Measurements from ENCODE around the gene SH3RF3. TPM values are rescaled to one million over a fixed set of nuclear protein-coding genes. Genes with fewer than 3 reads are reported as not detected.

Gene SH3RF3
- polyA plus RNA-seq, 3 donors from 2014 or later, result not detected

DNA sequence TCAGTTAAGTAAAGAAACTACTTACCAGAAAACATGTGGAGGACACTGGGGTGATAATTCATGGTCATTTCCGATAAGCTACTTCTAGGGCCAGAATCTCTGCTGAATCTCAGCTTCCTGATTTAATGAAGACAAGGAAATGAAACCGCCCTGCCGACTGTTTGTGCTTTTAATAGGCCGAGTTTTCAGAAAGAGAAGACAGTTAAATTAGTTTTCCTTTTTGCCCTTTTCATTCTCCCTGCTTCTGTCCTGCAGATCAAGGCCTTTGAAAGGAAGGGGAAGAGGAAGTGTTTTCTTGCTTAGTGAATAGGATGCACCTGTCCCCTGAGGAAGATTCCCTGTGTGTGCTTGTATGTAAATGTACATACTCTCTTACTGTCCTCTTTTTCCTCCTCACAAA is 126.6 kb downstream of the SH3RF3 start:
- peaks cover 0 to 7% (median 5%) of the 10 kb centered on the region in 3 donors for H3K27me3 Mint-ChIP-seq (ENCODE audit: low read depth in 3 of 3)
- H3K9me3 Mint-ChIP-seq, result no peaks in the 10 kb centered on the region
- H3K4me1 Mint-ChIP-seq, result no peaks in the 10 kb centered on the region
- H3K36me3 Mint-ChIP-seq, result no peaks in the 10 kb centered on the region
- H3K27ac Mint-ChIP-seq, result no peak overlapping the region
- DNase-seq, result no peak
- no peak overlapping the region for H3K4me3 Mint-ChIP-seq

DNA sequence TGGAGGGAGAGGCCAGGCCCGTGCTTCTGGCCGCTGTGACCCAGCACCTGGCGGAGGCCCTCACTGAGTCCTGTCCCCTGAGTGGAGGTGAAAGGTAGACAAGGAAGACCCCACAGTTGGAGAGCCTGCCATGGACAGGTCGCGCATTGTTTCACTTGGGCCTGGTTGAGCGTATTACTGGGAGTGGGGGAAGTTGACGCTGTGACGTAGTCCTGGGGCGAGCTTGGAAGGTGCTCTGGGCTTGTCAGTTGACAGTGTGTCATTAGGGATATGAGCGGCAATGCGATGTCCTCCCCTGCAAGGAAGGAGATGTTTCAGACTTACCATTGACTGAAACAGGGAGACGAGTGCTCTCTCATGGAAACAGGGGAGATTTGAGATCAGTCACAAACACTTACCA is 127.1 kb downstream of the SH3RF3 start:
- no peaks in the 10 kb centered on the region for H3K36me3 Mint-ChIP-seq
- H3K4me3 Mint-ChIP-seq, result no peak overlapping the region

DNA sequence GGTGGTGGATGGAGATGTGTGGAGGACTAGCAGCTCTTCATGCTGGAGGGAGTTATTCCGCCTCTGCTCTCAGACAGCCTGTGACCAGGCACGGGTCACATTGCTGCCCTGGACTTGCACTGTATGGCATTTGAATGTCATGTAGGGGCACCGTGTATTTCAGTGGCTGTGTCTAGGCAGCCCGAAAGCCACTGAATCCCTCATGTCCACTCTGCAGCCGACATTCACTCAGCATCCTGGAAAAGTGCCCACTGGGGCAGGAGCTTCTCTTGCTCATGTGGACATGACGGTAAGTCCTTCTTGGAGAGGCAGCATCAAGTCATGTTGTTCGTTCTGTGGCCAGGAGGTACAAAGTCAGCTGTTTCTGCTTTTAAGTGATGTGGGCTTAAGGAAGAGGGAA is 127.9 kb downstream of the SH3RF3 start:
- Mint-ChIP-seq H3K27ac (no peak overlapping the region), H3K4me3 (no peak overlapping the region), H3K36me3 (no peaks in the 10 kb centered on the region), H3K9me3 (no peaks in the 10 kb centered on the region), H3K27me3 (ENCODE audit: low read depth in 3 of 3) (peaks cover 0 to 7% (median 5%) of the 10 kb centered on the region in 3 donors), H3K4me1 (peaks cover 0 to 3% of the 10 kb centered on the region in 2 donors)
- no peak for DNase-seq

More for the DNA sequence above, 127.1 kb downstream of the SH3RF3 start:
- H3K9me3 Mint-ChIP-seq, result no peaks in the 10 kb centered on the region
- H3K27ac Mint-ChIP-seq, result no peak overlapping the region
- no peaks in the 10 kb centered on the region for H3K4me1 Mint-ChIP-seq
- no peak for DNase-seq
- peaks cover 0 to 7% (median 5%) of the 10 kb centered on the region in 3 donors for H3K27me3 Mint-ChIP-seq (ENCODE audit: low read depth in 3 of 3)

DNA sequence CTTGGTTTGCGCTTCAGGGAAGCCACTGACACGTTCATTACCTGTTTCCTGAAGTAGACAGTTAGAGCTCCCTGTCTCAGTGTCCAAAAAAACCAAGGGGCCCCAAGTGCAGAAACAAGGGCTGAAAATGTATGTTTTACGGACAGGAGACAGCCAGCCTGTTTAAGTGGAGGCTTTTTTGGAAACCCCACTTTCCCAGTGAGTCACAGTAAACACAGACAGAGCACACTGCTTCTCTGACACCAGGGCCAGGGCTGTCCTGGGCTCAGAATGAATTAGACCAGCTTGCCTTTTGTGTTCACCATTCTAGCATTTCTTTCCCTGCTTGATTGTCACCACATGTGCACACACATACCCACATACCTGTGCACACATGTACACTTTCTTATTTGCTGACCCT is 128.6 kb downstream of the SH3RF3 start:
- Mint-ChIP-seq H3K4me3 (no peak overlapping the region), H3K9me3 (no peaks in the 10 kb centered on the region), H3K27me3 (ENCODE audit: low read depth in 3 of 3) (peaks cover 0 to 7% (median 5%) of the 10 kb centered on the region in 3 donors), H3K27ac (no peak overlapping the region), H3K36me3 (no peaks in the 10 kb centered on the region), H3K4me1 (peaks cover 0 to 3% of the 10 kb centered on the region in 2 donors)
- DNase-seq, result no peak

DNA sequence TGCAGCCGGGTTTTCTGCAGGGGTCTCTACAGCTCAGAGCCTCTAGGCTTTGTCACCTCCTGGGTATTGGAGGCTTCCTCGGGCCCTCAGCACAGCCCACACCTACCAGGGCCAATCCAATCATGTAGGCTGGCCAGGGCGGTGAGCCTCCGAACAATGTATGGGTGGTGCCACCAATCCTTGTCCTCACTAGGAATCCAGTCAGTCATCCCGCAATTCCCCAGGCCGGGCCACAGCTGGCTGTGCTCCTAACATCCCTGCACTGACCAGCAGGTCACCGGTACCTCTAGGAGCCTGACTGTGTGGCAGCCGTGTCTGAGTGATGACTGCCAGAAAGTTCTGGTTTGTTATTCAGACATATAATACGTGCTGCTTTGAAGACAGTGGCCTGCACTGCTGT is 129.4 kb downstream of the SH3RF3 start:
- no peak overlapping the region for H3K27ac Mint-ChIP-seq
- peaks cover 0 to 7% (median 5%) of the 10 kb centered on the region in 3 donors for H3K27me3 Mint-ChIP-seq (ENCODE audit: low read depth in 3 of 3)
- H3K36me3 Mint-ChIP-seq, result no peaks in the 10 kb centered on the region
- DNase-seq, result no peak
- H3K4me3 Mint-ChIP-seq, result no peak overlapping the region
- peaks cover 0 to 3% of the 10 kb centered on the region in 2 donors for H3K4me1 Mint-ChIP-seq
- H3K9me3 Mint-ChIP-seq, result no peaks in the 10 kb centered on the region

DNA sequence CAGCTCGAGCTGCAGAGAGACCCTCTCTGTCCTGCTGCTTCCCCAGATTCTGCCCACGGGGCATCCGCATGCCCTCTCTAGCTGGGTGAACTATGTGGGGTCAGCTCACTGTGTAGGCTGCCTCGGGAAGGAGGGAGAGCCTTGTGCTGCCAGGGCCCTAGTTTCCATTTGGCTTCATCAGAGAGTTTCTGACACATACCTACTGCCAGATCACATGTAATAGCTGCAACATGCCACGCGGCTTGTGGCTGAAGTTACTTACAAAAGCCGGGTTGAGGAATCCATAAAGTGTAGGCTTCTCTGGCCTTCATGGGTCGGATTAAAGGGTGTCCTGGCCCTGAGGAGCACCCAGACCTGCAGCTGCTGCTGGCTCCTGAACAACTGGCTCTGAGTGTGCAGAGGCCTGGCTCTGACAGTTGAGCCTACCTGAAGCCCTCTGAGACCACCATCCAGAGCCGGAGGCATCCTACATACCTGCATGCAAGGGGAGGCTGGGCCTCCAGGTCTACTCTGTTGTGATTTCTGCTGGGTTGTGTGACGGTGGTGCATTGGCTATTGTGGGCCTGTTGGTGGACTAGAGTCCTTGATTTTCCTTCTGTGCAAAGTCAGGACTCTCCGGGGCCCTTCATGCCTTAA is 130.0 kb downstream of the SH3RF3 start:
- Mint-ChIP-seq H3K36me3 (no peaks in the 10 kb centered on the region), H3K27me3 (ENCODE audit: low read depth in 3 of 3) (peaks cover 0 to 7% (median 5%) of the 10 kb centered on the region in 3 donors), H3K4me3 (no peak overlapping the region), H3K9me3 (no peaks in the 10 kb centered on the region), H3K27ac (peak overlapping the region in 1 of 6 donors; percentile 14), H3K4me1 (peaks cover 0 to 3% of the 10 kb centered on the region in 2 donors)
- DNase-seq, result no peak

DNA sequence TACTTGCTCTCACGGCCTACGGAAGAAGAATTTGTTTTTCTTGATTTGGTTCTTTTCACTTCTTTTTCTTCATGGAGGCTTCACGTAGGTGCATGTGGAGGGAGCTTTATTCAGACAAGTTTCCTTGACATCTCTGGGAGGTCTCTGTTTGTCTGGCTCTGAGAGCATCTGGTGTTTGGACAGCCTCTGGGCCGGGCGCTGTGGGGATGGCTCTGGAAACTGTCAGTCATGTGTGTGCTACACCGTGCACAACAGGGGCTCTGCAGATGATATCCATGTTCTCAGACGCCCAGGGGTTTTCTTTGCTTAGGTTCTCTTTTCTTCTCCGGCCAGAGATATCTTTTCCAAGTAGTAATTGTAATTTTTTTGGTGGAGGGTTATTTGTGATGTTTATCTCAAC is 130.7 kb downstream of the SH3RF3 start:
- peak overlapping the region in 1 of 6 donors; percentile 14 for H3K27ac Mint-ChIP-seq
- peaks cover 0 to 5% (median 5%) of the 10 kb centered on the region in 3 donors for H3K27me3 Mint-ChIP-seq (ENCODE audit: low read depth in 3 of 3)
- DNase-seq, result no peak
- H3K4me1 Mint-ChIP-seq, result peaks cover 0 to 3% of the 10 kb centered on the region in 2 donors
- no peak overlapping the region for H3K4me3 Mint-ChIP-seq
- no peaks in the 10 kb centered on the region for H3K9me3 Mint-ChIP-seq
- H3K36me3 Mint-ChIP-seq, result no peaks in the 10 kb centered on the region

DNA sequence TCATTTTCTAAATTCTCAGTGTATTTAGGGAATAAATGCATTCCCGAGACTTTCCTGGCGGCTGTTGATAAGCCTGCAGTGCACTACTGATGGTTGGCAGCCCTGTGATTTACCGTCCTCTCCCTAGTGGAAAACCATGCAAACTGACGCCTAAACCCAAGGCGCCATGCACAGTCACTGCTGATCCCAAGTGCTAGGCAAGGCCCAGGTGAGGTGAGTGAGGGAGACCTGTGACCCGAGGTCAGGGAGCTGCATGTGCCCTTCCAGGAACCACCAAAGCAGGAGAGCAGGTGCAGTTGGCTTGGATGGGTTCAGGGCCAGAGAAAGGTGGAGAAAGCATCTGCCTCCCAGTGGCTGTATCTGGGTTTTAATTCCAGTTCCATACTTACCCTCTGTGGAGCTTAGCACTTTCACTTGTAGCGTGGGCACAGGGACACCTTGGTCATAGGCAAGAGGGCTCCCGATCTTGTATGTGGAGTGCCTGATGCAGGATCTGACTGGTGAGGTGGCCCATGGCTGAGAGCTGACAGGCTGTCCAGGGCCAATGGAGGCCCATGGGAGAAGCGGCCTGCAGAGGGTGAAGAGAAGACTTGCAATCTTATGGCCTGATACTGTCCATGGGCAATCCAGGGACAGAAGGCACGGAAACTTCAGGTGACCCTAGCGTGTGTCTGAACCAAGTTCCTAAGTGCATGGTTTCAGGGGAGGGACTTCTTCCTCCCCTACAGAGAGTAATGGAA is 131.3 kb downstream of the SH3RF3 start:
- H3K4me1 Mint-ChIP-seq, result peaks cover 0 to 3% of the 10 kb centered on the region in 2 donors
- no peaks in the 10 kb centered on the region for H3K36me3 Mint-ChIP-seq
- H3K27me3 Mint-ChIP-seq (ENCODE audit: low read depth in 3 of 3), result peaks cover 0 to 10% (median 3%) of the 10 kb centered on the region in 3 donors
- H3K9me3 Mint-ChIP-seq, result no peaks in the 10 kb centered on the region
- H3K27ac Mint-ChIP-seq, result no peak overlapping the region
- no peak overlapping the region for H3K4me3 Mint-ChIP-seq
- no peak for DNase-seq

DNA sequence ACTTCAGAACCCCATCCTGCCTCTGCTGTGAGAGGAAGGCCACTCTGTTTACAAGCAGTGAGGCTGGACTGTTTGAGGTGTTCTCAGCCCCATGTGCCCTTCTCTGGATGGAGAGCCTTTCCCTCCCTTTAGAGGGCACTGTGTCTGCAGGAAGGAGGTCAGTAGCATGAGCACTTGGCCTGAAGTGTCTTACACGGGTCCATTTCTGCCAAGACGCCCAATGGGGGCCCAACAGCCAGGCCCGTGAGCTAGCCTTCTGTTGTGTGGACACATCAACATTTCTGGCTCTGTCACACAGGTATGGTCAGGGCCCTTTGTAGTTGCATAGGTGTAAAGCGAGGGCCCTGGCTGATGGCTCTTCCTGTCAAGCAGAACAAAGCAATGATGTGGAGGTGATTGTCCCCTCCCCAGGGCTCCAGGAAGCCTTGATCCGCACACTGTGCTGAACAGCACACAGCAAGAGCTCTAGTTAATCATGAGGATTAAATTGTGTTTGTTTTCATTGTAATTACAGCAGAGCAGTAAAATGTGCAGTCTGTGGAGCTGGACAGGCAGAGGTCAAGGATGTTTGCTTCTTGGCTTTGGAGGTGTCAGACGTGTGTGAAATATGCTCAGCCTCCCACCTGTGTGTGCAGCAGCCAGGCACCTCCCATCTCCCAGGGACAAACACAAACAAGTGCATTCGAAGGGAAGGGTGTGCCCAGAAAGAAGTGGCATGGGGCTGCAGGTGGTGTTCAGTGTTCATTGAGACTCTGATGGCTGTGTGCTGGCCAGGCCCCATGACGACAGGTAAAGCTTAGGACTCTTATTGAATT is 132.1 kb downstream of the SH3RF3 start:
- Mint-ChIP-seq H3K27ac (no peak overlapping the region), H3K4me3 (no peak overlapping the region), H3K4me1 (peaks cover 0 to 3% of the 10 kb centered on the region in 2 donors), H3K9me3 (no peaks in the 10 kb centered on the region), H3K36me3 (no peaks in the 10 kb centered on the region), H3K27me3 (ENCODE audit: low read depth in 3 of 3) (peaks cover 0 to 10% (median 3%) of the 10 kb centered on the region in 3 donors)
- no peak for DNase-seq

DNA sequence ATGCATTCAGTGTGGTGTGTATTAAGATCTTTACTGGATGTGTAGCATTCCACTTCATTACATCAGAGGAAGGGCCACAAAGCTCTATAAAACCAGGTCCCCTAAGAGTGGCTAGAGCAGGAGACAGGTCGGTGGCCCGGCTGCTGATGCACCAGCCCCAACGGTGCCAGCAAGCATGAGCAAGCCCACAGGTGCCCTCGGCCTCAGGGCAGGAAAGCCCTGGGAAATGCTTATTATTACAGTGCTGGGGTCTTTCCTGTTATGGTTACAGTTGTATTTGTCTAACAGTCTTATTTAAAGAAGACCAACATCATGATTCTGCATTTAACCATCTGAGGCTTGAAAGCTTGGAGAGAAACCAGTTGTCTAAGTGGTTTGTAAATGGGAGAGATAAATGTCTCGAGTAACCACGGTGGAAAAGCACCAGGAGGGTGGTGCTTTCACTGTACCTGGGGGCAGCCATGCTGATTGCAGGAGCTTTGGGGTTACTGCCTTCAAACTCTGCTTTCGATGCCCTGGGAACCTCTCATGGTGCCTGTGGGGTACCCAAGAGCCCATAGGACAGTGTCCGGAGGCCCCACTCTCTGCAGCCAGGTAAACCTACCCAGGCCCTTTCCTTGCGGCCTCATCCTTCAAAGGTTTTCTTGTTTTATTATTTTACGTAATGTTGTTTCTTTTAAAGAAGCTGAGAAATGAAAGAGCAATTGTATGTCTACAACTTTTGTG is 133.1 kb downstream of the SH3RF3 start:
- no peak for DNase-seq
- Mint-ChIP-seq H3K4me1 (peaks cover 0 to 3% of the 10 kb centered on the region in 2 donors), H3K36me3 (no peaks in the 10 kb centered on the region), H3K4me3 (no peak overlapping the region), H3K27me3 (ENCODE audit: low read depth in 3 of 3) (peaks cover 0 to 10% (median 3%) of the 10 kb centered on the region in 3 donors), H3K27ac (no peak overlapping the region), H3K9me3 (no peaks in the 10 kb centered on the region)

DNA sequence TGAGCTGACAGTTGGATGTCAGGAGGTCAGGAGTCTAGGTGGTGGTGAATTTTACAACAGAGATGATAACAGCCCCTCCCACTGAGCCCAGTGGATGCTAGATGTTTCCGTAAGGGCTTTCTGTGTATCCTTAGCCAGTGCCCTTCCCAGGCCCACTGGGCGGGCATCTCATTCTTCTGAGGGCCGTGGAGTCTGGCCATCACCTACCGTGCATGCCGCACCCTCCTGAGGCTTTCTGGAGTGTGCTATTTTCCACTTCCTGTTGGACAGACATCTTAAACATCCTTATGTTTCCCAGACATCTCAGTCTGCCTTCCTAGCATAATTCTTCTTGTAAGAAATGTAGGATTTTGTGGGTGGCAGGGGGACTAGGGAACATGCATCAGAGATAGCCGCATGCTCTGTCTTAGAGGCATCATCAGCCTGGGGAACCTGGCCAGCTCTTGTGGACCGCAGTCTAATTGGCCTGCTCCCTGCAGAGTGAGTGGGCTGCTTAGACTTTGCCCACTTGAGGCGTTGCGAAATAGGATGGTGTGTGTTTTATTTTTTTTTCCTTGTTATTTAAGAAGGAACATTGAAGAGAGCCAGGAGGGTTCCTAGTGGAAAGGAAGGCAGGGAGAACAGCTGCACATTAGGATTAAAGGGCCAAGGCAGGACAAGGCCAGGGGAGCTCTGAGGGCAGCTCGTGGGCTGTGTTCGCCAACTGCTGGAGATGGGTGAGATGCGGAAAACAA is 135.8 kb downstream of the SH3RF3 start:
- DNase-seq, result no peak
- no peaks in the 10 kb centered on the region for H3K9me3 Mint-ChIP-seq
- H3K36me3 Mint-ChIP-seq, result no peaks in the 10 kb centered on the region
- H3K4me3 Mint-ChIP-seq, result no peak overlapping the region
- H3K27me3 Mint-ChIP-seq (ENCODE audit: low read depth in 3 of 3), result peaks cover 0 to 14% (median under 1%) of the 10 kb centered on the region in 3 donors
- H3K27ac Mint-ChIP-seq, result peak overlapping the region in 1 of 6 donors; percentile 5
- peaks cover 0 to 3% of the 10 kb centered on the region in 2 donors for H3K4me1 Mint-ChIP-seq

DNA sequence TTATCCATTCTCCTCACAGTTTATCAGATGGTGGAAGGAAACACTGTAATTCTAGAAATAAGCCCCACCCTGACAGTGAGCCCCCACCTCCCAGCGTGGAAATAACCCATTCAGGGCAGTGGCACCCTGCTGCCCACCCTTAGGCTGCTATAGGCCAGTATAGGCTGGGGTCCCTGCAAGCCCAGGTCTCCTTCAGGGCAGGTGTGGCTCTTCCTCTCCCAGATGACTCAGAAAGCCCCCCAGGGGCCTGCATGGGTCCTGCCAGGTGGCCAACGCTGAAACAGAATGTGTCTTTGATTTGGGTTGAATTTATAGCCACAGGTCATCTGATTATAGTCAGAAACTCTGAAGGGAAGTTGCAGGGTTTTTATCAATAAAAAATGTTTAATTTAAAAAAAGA is 136.4 kb downstream of the SH3RF3 start:
- no peak overlapping the region for H3K4me3 Mint-ChIP-seq
- peaks cover 0 to 11% (median 2%) of the 10 kb centered on the region in 3 donors for H3K27me3 Mint-ChIP-seq (ENCODE audit: low read depth in 3 of 3)
- H3K9me3 Mint-ChIP-seq, result no peaks in the 10 kb centered on the region
- DNase-seq, result no peak
- no peaks in the 10 kb centered on the region for H3K36me3 Mint-ChIP-seq
- H3K4me1 Mint-ChIP-seq, result peaks cover 0 to 3% of the 10 kb centered on the region in 2 donors
- H3K27ac Mint-ChIP-seq, result no peak overlapping the region

DNA sequence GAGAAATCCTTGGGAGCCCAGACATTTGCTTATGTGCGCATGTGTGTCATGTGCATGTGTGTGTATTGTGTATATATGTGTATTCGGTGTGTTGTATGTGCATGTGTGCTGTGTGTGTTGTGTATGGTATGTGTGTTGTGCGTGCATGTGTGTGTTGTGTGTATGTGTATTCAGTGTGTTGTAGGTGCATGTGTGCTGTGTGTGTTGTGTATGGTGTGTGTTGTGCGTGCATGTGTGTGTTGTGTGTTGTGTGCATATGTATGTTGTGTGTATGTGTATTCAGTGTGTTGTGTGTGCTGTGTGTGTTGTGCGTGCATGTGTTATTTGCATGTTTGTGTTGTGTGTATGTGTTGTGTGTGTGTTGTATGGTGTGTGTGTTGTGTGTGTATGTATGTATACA is 136.9 kb downstream of the SH3RF3 start:
- Mint-ChIP-seq H3K36me3 (no peaks in the 10 kb centered on the region), H3K9me3 (no peaks in the 10 kb centered on the region), H3K4me3 (no peak overlapping the region), H3K4me1 (peaks cover 0 to 3% of the 10 kb centered on the region in 2 donors), H3K27me3 (ENCODE audit: low read depth in 3 of 3) (peaks cover 0 to 9% (median 2%) of the 10 kb centered on the region in 3 donors), H3K27ac (no peak overlapping the region)
- no peak for DNase-seq
